GM18511 (cell line): ENCODE measurements around the gene MLNR.

Experiments
- ATAC-seq: cut with Tn5 transposase; IDR thresholded peaks from one replicate; pipeline ENCODE4 v1.9.1; 2021; ENCODE audit warnings: mild to moderate bottlenecking, moderate library complexity; ENCODE audit not compliant: unreplicated experiment

The MLNR gene, protein sequence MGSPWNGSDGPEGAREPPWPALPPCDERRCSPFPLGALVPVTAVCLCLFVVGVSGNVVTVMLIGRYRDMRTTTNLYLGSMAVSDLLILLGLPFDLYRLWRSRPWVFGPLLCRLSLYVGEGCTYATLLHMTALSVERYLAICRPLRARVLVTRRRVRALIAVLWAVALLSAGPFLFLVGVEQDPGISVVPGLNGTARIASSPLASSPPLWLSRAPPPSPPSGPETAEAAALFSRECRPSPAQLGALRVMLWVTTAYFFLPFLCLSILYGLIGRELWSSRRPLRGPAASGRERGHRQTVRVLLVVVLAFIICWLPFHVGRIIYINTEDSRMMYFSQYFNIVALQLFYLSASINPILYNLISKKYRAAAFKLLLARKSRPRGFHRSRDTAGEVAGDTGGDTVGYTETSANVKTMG

DNA sequence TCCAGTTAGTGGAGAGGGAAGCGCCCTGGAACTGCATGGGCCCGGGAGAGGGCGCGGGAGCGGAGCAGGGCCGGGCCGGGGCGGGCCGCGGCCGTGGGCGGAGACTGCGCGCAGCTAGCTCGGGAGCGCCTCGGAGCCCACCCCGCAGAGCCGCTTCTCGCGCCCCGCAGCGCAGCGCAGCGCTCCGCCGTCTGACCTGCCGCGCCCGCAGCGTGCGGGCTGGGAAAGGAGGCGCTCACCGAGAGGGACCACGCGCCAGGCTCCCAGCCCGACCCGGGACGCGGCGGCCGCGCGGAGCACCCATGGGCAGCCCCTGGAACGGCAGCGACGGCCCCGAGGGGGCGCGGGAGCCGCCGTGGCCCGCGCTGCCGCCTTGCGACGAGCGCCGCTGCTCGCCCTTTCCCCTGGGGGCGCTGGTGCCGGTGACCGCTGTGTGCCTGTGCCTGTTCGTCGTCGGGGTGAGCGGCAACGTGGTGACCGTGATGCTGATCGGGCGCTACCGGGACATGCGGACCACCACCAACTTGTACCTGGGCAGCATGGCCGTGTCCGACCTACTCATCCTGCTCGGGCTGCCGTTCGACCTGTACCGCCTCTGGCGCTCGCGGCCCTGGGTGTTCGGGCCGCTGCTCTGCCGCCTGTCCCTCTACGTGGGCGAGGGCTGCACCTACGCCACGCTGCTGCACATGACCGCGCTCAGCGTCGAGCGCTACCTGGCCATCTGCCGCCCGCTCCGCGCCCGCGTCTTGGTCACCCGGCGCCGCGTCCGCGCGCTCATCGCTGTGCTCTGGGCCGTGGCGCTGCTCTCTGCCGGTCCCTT is at the start of gene MLNR:
Gene MLNR, plus strand, starts transcription at position 303 of the 820 bp plus-strand sequence. Its CDS starts 0 bp downstream, at position 303.
- ATAC-seq, result peak; percentile 60

DNA sequence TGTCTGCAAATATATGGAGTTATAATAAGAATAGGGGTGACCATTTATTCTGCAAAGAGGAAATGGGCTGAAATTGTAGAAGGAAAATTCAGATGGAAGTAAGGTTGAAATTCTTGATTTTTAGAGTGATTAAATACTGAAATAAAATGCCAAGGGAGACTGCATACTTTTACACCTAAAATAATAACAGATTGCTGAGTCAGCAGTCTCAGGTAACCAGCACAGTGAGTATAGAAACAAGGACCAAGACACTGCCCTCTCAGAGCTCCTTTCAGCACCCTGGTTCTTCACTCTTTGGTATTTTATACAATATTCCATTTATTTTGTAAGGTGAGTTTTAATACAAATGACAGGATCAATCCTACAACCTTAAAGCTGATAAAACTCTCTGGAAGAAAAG is 48.8 kb upstream of the MLNR start:
- ATAC-seq, result no peak

DNA sequence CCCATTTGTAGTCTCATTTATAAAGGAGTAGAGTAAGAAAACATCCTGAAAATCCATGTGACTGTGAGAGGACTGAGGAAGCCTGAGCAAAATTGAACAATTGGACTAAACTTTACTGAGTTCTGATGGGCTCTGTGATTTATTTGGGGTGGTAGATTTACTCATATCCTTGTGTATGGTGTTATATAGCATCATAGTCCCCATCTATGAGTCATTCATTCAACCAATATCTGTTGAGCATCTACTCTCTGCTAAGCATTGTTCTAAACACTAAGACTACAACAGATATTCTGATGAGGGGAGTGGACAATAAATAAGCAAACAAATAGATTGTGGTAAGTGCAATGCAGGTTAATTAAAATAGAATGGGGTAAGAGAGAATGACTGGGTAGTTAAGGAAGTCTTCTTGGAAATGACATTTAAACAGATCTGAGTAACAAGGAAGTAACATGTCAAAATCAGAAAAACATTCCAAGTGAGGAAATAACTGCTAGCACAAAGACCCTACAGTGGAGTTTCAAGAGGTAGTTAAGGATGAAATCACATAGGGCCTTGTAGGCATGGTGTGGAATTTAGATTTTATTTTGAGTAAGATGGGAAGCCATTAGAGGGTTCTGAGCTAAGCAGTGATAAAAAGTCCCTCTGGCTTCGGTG is 36.3 kb upstream of the MLNR start:
- no peak for ATAC-seq

DNA sequence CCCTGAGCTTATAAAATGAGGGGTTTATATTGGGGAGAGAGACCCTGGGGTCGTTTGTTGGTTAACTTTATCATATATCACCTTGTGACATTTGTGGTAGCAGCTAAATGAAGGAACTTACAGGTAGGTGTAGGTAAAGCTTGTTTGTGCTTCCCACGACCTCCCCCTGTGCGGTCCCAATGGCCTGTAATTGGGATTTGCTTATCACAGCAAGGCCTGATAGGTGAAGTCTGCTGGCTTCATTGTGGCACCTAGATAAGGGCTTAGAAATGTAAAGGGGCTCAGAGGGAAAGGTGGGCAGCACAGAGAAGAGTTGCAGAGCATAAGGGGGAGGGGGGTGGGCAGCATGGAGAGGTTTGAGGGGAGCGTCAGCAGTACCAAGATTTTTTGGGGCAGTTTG is 35.5 kb upstream of the MLNR start:
- no peak for ATAC-seq

DNA sequence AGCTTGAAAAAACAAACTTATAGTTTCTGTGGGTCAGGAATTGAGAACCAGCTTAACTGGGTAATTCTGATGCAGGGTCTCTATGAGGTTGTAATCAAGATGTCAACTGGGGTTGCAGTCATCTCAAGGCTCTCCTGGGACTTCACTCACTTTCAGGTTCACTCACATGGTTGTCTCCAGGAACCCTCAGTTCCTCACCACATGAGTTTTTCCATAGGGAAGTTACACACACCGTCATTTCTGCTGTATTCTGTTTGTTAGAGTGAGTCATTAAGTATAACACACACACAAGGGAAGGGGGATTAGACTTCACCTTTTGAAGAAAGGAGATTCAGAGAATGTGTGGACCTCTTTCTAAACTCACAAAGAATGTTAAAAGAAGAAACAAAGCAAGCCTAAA is 34.9 kb upstream of the MLNR start:
- no peak for ATAC-seq

DNA sequence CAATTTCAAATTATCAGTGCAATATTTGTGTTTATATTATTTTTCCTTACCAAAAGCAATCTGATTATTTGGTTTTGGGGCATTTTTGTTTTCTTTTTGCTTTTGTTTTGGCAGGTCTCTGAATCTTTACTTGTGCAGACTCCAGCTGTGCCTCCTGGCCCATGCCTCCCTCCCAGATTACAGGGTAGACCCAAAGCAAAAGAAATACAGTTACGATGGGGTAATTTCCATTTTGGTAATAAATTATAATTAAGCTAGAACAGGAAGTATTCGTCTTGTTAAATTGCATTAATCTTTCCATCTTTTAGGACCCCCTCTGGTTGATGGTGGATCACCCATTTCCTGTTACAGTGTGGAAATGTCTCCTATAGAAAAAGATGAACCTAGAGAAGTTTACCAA is 29.2 kb upstream of the MLNR start:
- ATAC-seq, result no peak

DNA sequence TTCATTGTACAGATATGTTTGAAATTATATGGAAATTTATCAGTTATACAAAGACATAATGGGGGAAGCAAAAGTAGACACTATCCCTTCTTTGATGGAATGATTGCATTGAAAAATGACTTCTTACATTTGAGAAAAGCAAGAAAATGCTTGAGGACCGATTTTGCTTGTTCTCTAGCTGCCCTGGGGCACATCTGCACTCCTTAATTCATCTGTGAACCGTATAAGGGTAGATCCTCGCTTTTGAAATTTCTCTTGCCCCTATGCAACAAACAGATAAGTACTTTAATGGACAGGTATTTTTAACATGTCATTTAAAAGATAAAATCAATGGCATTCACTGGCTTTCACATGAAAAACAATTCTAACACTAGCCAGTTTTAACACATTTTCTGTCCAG is 13.5 kb upstream of the MLNR start:
- ATAC-seq, result no peak

DNA sequence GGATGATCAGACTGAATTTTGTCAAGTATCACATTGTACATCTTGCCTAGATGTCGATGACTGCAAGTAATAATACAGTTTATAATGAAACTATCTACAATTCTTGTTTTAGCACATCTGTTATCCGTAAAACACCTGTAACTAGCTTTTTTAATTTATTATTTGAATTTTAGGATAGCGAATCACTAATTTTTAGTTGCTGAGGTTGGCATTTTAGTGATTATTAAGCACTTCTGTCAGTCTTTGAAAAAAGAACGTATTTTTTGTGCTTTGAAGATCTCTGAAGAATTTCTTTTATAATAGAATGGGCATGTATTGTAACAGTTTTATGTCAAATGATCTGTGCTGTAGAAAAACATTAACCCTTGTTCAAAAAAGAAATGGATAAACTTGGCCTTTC is 11.5 kb upstream of the MLNR start:
- ATAC-seq, result no peak

DNA sequence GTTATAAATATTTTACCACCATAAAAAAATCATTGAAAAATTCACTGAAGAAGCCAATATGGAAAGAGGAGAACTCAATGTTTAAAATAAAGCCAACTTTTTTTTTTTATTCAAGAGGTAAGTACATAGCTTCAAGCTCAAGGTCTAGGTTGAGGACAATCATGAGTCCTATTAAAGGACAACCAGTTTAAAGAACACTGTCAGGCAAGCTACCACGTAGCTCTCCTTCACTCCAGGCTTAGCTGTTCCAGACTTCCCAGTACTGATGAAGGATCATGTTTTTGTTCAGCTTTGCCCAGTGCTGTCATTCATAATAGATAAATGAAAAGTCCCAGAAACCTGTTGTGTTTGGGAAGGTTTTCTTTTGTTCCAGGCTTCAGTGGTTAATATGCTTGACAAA is 10.0 kb upstream of the MLNR start:
- no peak for ATAC-seq

DNA sequence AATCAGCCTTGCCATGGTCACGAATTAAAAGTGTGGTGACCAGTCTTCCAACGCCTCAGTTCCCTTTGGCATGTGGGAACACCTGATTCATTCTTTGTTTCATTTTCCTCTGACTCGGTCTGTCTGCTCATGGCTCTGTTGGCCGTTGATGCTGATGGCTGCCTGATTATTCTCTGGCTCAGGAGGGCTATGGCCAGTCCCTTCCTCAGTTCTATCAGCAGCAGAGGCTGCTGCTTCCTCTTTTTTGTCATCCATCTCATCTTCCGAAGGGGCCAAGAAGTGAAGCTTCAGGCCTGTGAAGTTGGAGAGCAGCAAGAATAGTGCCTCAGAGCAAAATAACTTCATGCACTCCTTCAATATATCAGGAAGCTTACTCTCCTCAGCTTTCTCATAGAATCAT is 9.5 kb upstream of the MLNR start:
- no peak for ATAC-seq

DNA sequence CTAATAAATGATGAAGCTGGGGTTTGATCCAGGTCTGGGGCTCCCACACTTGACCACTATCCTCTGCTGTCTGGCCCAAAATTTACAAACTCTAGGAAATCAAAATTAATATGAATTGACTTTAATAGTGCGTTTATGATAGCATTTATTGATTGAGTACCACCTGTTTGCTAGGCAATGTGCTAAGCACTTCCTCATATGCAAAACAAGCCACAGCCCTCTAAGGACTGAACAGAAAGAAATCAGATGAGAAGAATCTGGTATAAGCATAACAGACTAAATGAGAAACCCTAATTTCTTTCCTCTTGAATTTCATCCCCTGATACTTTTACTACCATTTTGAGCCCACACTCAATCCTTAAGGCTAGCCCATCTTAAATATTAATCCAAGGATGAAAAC is 6.6 kb upstream of the MLNR start:
- ATAC-seq, result no peak

DNA sequence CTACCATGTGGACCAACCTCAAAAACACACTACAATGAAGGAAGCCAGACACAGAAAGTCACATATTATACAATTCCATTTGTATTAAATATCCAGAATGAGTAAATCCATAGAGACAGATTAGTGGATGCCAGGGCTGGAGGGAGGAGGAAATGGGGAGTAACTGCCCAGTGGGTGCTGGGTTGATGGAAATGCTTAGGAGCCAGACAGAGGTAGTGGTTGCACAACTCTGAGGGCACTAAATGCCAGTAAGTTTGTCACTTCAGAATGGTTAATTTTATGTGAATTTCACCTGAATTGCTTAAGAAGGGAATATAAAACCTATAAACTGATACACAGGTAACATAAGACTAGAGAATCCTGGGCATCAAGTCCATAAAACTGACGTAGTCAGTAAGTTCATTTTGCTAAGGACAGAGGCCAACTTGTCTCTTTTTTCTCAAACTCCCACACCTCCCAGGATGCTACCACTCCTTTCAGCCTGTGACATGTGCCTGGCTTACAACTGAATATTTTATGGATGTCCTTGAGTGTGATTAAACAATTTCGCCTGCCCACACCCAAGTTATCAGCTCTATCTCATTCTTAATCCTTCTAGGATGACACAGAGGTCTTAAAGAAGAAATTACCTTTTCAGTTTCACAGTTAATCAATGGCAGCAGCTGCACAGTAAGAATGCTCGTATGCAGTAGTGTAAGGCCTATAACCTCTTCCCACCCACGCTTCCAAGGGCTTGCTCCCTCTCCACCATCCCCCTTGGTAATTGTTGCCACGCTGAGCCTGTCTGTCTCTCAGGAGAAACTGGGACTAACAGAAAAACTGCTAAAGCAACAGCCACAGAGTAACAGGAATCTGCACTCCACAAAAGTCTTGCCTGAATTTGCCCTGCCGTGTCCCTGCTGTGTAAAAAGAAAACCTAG is 5.9 kb upstream of the MLNR start:
- ATAC-seq, result no peak

DNA sequence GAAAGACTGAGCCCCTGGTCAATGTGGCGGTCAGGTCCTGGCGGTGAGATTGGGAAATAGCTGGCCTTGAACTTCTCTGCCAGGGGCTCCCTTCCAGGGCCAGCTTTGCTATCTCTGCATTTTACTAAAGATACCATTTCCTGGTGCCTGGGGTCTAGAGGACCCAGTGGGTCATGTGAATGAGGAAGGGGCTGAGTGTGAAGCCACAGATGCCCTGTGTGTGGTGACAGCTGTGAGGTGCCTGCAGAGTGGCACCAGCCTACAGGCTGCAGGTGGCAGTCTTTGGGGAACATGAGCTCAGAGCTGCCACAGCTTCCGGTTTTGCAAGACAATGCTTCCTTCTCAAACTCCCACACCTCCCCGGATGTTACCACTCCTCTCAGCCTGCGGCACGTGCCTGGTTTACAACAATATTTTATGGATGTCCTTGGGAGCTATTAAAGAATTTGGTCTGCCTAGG is 5.2 kb upstream of the MLNR start:
- ATAC-seq, result peak; percentile 72

DNA sequence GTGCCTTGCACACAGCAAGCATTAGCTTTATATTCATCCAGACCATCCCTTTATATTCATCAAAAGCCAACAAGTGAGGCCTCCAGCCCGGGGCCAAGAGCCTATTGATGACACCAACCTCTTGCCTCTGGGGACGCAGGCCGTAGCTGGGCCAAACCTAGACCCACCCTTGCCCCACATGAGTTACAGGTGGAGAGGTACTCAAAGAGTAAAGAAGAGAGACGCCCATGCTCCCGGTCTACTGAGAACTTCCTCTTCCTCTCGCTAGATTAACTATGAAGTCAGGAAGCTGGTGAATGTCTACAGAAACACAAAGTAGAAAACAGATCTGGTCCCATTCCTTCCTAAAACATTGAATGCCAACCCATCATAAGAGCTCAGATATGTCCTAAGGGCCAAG is 3.8 kb upstream of the MLNR start:
- no peak for ATAC-seq

DNA sequence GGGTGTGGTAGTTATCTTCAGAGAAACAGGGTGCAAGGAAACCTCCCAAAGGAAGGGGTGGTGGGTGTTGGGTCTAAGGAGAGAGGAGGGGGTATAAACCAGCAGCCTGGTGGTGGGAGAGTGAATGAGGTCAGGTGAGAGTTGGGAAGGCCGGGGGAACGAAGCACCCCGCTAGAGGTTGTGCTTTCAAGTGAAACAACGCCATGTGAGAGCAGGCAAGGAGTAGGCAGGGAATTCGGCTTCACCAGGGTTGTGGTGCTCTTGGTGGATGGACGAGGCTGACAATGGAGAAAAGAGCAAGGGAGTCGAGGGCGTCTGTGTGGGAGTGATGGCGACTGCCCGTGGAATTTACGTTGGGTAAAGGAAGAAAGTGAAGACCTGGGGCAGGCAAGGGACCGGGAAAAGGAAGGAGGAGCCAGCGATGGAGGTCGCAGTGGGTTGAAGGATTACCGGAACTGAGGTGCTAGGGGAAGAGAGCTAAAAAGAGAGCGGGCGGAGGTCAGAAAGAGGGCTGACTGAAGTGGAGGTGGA is 2.1 kb upstream of the MLNR start:
- no peak for ATAC-seq

DNA sequence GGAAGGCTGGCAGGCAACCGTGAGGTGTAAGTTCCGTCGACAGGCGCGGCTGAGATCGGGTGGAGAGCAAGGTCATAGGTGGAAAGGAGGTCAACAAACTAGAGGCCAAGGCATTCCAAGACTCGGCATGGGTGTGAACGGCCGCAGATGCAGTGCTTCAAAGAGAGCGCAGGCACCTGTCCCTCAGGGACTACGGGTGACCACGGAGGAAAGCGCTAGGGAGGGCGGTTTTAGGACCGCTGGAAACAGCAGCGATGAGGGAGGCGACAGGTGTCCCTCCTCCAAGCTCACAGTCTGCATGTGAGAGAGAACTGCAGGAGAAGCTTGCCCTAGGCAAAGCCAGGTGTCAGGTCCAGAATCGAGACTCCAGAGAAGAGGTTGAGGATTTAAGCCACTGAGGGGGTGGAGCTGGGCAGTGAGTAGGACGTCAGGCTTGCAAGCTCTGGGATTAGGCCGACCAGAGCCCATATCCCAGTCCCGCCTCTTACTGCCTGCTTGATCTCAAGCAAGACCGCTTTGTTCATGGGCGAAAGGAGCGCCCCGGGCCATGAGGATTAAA is 1.6 kb upstream of the MLNR start:
- ATAC-seq, result no peak

DNA sequence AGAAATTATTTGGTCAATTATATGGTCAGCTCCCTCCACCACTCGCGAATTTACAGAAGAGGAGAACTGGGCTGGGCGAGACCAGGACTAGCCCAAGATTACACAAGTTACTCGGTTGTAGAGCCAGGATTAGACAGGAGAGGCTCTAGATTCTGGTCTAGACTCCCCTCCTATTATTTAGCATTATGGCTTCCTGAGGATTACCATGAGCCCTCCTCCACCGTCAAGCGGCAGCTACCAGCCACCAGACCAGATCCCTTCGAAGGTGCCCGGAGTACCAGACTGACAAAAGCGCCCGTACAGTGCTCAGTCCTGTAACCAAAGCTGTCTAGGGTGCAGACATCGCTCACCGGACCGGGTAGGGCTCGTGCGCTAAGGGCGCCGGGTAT is 497 bp upstream of the MLNR start:
- no peak for ATAC-seq

DNA sequence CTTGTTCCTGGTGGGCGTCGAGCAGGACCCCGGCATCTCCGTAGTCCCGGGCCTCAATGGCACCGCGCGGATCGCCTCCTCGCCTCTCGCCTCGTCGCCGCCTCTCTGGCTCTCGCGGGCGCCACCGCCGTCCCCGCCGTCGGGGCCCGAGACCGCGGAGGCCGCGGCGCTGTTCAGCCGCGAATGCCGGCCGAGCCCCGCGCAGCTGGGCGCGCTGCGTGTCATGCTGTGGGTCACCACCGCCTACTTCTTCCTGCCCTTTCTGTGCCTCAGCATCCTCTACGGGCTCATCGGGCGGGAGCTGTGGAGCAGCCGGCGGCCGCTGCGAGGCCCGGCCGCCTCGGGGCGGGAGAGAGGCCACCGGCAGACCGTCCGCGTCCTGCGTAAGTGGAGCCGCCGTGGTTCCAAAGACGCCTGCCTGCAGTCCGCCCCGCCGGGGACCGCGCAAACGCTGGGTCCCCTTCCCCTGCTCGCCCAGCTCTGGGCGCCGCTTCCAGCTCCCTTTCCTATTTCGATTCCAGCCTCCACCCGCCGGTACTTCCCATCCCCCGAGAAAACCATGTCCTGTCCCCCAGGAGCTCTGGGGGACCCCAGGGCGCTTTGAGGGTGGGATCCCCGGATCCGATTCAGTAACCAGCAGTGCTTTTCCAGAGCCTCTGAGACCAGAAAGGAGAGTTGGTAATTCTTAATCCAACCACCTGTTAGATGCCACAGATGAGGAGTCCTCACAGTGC is 885 bp downstream of the MLNR start:
- no peak for ATAC-seq

DNA sequence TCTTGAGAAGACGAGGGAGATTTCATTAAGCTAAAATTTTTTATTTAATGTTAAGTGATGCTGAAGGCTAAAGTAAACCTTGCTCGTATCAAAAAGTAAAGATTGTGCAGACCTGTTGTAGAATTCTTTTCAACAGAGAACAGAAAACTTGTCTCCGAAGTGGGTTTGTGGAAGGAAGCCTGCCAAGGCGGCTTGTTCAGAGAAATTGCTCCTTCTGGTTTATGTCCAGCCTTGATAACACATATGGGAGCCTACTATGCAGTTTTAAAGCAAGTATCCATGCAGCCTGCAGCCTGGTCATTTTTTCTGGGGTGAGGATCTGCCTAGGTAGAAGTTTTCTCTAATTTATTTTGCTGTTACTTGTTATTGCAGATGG is 1.4 kb downstream of the MLNR start:
- ATAC-seq, result no peak
